Thyroid gland (tissue), 4 donors: Measurements from ENCODE around the gene CRYBG2.

Source experiments
- POLR2A ChIP-seq, 2 donors: fragments of 450-650 bp; IDR thresholded peaks; one replicate each; pipeline ENCODE4 v1.6.1; 2017; ENCODE audit warnings: antibody characterized with exemption in 2 of 2, mild to moderate bottlenecking in 2 of 2, moderate library complexity in 1 of 2
- TF ChIP-seq, protein P1 (sequence below), 6 experiments: fragments of 200-600 bp in 3 of 6; fragments of 450-650 bp in 3 of 6; sonication (generic) in 3 of 6; IDR thresholded peaks; one replicate each; pipeline ENCODE4 v1.5.1; 2016 to 2019; ENCODE audit warnings: antibody characterized with exemption in 6 of 6, mild to moderate bottlenecking in 2 of 6, inconsistent platforms in 1 of 6, moderate library complexity in 1 of 6

DNA sequence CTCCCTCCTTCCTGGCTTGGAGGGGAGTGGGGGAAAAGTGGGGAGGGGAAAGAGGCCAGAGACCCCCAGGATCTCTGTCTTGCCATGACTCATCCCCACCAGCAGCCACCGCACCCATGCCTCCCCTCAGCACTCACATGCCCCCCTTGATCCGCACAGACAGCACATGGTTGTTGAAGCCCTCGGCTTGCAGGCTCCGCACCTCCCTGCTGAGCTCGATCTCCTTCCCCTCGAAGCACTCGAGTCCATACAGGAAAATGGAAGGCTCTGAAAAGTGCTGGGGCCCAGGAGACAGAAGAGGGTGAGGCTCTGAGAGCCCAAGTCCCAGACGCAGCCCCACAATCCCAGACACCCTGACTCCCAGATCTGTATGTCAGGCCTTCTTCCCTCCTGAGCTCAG, 25.3 kb downstream of the CRYBG2 start:
- TF ChIP-seq, protein P1, sequence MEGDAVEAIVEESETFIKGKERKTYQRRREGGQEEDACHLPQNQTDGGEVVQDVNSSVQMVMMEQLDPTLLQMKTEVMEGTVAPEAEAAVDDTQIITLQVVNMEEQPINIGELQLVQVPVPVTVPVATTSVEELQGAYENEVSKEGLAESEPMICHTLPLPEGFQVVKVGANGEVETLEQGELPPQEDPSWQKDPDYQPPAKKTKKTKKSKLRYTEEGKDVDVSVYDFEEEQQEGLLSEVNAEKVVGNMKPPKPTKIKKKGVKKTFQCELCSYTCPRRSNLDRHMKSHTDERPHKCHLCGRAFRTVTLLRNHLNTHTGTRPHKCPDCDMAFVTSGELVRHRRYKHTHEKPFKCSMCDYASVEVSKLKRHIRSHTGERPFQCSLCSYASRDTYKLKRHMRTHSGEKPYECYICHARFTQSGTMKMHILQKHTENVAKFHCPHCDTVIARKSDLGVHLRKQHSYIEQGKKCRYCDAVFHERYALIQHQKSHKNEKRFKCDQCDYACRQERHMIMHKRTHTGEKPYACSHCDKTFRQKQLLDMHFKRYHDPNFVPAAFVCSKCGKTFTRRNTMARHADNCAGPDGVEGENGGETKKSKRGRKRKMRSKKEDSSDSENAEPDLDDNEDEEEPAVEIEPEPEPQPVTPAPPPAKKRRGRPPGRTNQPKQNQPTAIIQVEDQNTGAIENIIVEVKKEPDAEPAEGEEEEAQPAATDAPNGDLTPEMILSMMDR (IDR thresholded peaks at IDR 0.05), result no peak
- TF ChIP-seq POLR2A (IDR thresholded peaks at IDR 0.05), result no peak
